ENCODE results near the gene ZSWIM5.

ZSWIM5 gene

DNA sequence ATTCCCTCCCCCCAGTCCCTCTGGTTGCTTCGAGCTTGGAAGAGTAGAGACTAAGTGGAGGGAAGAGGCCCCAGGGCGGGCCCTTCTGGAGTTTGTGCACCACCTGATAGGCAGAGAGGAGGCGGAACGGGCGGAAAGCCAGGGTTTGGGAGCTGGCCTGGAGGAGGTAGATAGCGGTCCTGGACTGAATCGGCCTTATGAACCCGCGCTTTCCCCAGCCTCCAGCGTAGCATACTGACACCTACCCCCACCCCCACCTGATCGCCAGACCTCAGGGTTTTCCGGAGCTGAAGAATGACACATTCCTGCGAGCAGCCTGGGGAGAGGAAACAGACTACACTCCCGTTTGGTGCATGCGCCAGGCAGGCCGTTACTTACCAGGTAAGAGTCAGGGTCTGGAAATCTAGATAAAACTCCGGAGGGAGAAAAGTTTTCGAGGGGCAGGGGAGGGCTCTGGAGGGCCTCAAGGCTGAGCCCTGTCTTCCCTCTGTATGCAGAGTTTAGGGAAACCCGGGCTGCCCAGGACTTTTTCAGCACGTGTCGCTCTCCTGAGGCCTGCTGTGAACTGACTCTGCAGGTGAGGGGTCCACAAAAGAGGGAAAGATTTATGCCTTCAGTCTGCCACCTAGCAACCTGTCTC, 193.6 kb downstream of the ZSWIM5 start:
- no peak for TF ChIP-seq POLR2AphosphoS5 (IDR thresholded peaks at IDR 0.05; ENCODE audit: low read depth, low read length)
- TF ChIP-seq, protein P1, sequence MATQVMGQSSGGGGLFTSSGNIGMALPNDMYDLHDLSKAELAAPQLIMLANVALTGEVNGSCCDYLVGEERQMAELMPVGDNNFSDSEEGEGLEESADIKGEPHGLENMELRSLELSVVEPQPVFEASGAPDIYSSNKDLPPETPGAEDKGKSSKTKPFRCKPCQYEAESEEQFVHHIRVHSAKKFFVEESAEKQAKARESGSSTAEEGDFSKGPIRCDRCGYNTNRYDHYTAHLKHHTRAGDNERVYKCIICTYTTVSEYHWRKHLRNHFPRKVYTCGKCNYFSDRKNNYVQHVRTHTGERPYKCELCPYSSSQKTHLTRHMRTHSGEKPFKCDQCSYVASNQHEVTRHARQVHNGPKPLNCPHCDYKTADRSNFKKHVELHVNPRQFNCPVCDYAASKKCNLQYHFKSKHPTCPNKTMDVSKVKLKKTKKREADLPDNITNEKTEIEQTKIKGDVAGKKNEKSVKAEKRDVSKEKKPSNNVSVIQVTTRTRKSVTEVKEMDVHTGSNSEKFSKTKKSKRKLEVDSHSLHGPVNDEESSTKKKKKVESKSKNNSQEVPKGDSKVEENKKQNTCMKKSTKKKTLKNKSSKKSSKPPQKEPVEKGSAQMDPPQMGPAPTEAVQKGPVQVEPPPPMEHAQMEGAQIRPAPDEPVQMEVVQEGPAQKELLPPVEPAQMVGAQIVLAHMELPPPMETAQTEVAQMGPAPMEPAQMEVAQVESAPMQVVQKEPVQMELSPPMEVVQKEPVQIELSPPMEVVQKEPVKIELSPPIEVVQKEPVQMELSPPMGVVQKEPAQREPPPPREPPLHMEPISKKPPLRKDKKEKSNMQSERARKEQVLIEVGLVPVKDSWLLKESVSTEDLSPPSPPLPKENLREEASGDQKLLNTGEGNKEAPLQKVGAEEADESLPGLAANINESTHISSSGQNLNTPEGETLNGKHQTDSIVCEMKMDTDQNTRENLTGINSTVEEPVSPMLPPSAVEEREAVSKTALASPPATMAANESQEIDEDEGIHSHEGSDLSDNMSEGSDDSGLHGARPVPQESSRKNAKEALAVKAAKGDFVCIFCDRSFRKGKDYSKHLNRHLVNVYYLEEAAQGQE (IDR thresholded peaks at IDR 0.05; ENCODE audit: insufficient read depth in 1 of 2, low read depth in 2 of 2, low read length in 2 of 2), result no peak
- no peak for TF ChIP-seq SIN3A (IDR thresholded peaks at IDR 0.05; ENCODE audit: borderline replicate concordance, insufficient read depth, low read length)
- TF ChIP-seq FOXP2 (optimal IDR thresholded peaks at IDR 0.05; ENCODE audit: borderline replicate concordance, extremely low read depth, extremely low read length, insufficient read depth), result no peak
- no peak for TF ChIP-seq TAF1 (IDR thresholded peaks at IDR 0.05; ENCODE audit: borderline replicate concordance, insufficient read depth, low read length)

DNA sequence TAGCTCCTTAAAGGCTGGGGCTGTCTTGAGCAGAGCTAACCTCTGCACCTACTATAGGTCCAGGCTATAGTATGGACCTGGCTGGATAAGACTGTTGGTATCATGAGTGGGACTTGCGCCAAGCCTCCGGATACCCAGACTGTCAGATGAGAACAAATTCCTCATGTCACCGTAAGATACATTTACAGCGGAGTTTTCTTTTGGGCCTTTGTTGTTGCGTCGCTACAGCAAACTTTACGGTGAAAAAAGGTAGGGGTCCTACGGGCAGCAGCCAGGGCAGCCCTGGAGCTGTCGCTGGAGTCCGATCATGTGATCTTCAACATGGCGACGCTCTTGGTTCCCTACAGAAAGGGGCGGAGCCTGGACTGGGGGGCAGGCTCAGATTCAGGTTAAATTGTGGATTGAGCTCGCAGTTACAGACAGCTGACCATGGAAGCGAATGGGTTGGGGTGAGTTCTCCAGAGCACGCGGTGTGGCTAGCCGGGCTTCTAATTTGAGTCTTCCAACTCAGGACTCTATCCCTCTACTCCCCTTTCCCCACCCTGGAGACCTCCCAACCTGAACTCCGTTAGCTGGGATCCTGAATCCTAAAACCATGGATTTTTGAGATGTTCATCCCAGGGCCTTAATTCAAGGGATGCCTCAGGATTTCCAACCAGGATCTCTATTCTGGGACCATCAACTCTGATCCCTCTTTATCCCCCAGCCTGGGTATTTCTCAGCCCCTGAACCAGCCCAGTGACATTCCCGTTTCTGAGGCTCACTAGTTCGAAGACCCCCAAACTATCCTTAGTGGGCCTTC, 194.4 kb downstream of the ZSWIM5 start, which contains the start of gene UROD:
UROD (plus strand) TSS at position 418 of the 802 bp plus-strand sequence; CDS start at position 430, 12 bp downstream.
- TF ChIP-seq, protein P1 (IDR thresholded peaks at IDR 0.05; ENCODE audit: insufficient read depth in 1 of 2, low read depth in 2 of 2, low read length in 2 of 2), result no peak
- TF ChIP-seq SIN3A (IDR thresholded peaks at IDR 0.05; ENCODE audit: borderline replicate concordance, insufficient read depth, low read length) (peak; percentile 96; the same call in 1 of the 2 replicates), TAF1 (IDR thresholded peaks at IDR 0.05; ENCODE audit: borderline replicate concordance, insufficient read depth, low read length) (peak; percentile 75; the same call in 1 of the 2 replicates), FOXP2 (optimal IDR thresholded peaks at IDR 0.05; ENCODE audit: borderline replicate concordance, extremely low read depth, extremely low read length, insufficient read depth) (no peak), POLR2AphosphoS5 (IDR thresholded peaks at IDR 0.05; ENCODE audit: low read depth, low read length) (peak; percentile 76; the same call in 1 of the 2 replicates)

DNA sequence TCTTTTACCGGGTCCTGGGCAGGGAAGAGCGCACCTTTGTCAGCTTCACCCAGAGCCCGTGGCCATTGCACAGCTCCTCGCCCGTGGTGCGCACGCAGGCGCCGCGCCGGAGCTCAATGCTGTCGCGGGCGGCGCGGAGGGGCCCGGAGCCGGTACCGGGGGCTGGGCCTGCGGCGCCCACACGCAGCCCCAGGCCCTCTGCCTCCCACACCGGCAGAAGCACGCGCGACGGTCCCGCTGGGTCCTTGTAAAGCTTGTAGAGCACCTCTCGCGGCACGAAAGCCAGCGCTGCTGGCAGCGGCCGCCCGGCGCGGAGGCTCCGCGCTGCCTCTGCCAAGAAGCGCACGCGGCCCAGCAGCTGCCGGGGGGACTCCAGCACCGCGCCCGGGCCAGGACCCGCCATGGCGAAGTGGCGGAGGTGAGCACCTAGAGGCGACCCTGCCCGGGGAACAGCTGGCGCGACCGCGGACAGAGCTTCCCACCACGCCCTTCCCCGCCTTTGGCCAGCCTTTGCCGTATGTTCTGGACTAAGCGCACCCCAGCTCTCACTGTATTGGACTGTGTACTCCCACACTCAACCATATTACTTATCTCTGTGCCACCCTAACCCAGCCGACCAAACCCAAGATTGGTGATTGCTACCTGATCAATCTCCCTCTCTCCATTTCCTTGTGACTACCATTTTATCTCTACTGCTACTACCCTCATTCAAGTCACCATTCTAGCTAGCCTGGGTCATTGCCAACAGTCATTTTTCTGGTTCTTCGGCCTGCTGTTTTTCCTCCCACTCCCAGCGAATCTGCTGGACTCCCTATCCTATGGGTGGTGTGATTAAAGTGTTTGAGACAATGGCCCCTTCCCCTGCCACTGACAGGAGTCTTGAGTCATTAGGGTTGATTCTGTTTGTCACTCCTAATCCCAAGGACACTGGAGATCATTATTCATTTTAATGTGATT, 195.3 kb downstream of the ZSWIM5 start, which contains the start of gene HECTD3:
HECTD3 (minus strand) TSS at position 470 of the 957 bp plus-strand sequence; CDS start at position 403, 67 bp downstream.
- TF ChIP-seq POLR2AphosphoS5 (IDR thresholded peaks at IDR 0.05; ENCODE audit: low read depth, low read length) (no peak; the same call in 1 of the 2 replicates), SIN3A (IDR thresholded peaks at IDR 0.05; ENCODE audit: borderline replicate concordance, insufficient read depth, low read length) (peak; percentile 65)
- TF ChIP-seq, protein P1 (IDR thresholded peaks at IDR 0.05; ENCODE audit: insufficient read depth in 1 of 2, low read depth in 2 of 2, low read length in 2 of 2), result peak; percentile 26 to 58; a peak in 2 of 4 replicates

DNA sequence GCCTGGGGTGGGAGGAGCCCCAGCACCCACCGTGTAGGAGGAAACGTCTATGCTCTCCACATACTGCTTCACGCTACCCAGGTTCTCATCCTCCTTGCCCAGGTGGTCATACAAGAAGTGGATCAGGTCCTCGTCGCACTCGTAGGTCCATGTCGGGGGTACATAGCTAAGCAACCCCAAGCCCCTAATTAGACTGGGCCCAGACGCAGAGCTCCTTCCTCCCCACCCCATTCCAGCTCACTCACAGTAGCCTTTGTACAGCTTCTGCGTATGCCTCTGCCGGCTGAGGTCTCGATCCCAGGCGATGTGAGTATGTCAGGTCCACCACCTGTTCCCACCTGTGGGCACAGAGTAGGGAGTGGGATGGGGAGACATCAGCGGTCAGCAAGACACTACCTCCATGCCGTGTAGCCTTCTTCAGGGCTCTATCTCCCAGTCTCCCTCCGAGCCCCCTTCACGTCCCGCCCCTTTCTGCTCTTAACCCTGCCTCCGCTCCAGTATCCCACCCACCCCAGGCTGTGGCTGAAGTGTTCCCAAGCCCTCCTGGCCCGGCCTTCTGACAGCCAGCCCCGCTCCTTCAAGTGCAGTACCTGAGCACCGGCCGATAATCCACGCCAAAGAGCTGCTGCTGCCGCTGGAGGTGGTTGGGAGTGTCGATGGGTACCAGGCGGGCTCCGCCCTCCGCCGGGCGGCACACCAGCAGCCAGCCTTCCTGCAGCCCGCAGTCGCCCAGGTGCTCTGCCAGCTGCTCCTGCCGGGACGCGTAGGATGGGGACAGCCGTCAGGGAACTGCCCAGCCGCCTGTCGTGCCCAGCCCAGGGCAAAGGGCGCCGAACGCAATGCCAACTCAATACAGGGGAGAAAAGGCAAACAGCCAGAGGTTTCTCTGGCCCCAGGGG, 196.2 kb downstream of the ZSWIM5 start:
- TF ChIP-seq POLR2AphosphoS5 (IDR thresholded peaks at IDR 0.05; ENCODE audit: low read depth, low read length) (no peak), SIN3A (IDR thresholded peaks at IDR 0.05; ENCODE audit: borderline replicate concordance, insufficient read depth, low read length) (no peak), TAF1 (IDR thresholded peaks at IDR 0.05; ENCODE audit: borderline replicate concordance, insufficient read depth, low read length) (no peak), FOXP2 (optimal IDR thresholded peaks at IDR 0.05; ENCODE audit: borderline replicate concordance, extremely low read depth, extremely low read length, insufficient read depth) (no peak)
- TF ChIP-seq, protein P1 (IDR thresholded peaks at IDR 0.05; ENCODE audit: insufficient read depth in 1 of 2, low read depth in 2 of 2, low read length in 2 of 2), result no peak

Measured in PFSK-1 (cell line).